ENCODE measurements around the gene DHRS2.

The DHRS2 gene

GRCh38 chr14:23610090-23610814 lies 25.9 kb upstream of the DHRS2 start:
- peak overlapping the region in 8 of 11 experiments; percentile 20 to 61 (median 49); a peak in 16 of 22 replicates for H3K27ac ChIP-seq

GRCh38 chr14:23610815-23611289 lies 25.3 kb upstream of the DHRS2 start:
- peak overlapping the region in 7 of 11 experiments; percentile 20 to 61 (median 52); a peak in 12 of 22 replicates for H3K27ac ChIP-seq
- peaks cover 18 to 33% (median 25%) of the 10 kb centered on the region in 10 experiments for H3K4me1 ChIP-seq
- no peak for TF ChIP-seq Cebpa-rat (IDR thresholded peaks at IDR 0.05)
- H3K4me3 ChIP-seq, result no peak overlapping the region
- H3K27me3 ChIP-seq, result no peaks in the 10 kb centered on the region
- H3K9ac ChIP-seq, result peak overlapping the region in 1 of 11 experiments; percentile 25; a peak in 1 of 22 replicates
- H3K9me3 ChIP-seq (replicated peaks in 1 of 11), result peaks cover 12 to 28% (median 19%) of the 10 kb centered on the region in 11 experiments; a peak in 21 of 22 replicates
- no peaks in the 10 kb centered on the region for H4K20me1 ChIP-seq
- peak overlapping the region; percentile 36 to 80 (median 62); a peak in 21 of 22 replicates for H3K4me2 ChIP-seq
- no peaks in the 10 kb centered on the region; a peak in 1 of 22 replicates for H3K36me3 ChIP-seq

More at GRCh38 chr14:23610090-23610814, 25.9 kb upstream of the DHRS2 start:
- Histone ChIP-seq H4K20me1 (no peaks in the 10 kb centered on the region), H3K27me3 (no peaks in the 10 kb centered on the region), H3K4me3 (peak overlapping the region in 2 of 10 experiments; percentile 10 to 21; a peak in 2 of 20 replicates), H3K36me3 (no peaks in the 10 kb centered on the region; a peak in 1 of 22 replicates), H3K9ac (peak overlapping the region in 4 of 11 experiments; percentile 22 to 31 (median 24); a peak in 4 of 22 replicates), H3K4me1 (peaks cover 18 to 33% (median 21%) of the 10 kb centered on the region in 10 experiments), H3K4me2 (peak overlapping the region; percentile 36 to 80 (median 62)), H3K9me3 (replicated peaks in 1 of 11) (peaks cover 12 to 28% (median 19%) of the 10 kb centered on the region in 11 experiments; a peak in 21 of 22 replicates)
- no peak for TF ChIP-seq Cebpa-rat (IDR thresholded peaks at IDR 0.05)

GRCh38 chr14:23612354-23612732 lies 23.8 kb upstream of the DHRS2 start:
- H3K9ac ChIP-seq, result no peak overlapping the region
- H4K20me1 ChIP-seq, result no peaks in the 10 kb centered on the region
- H3K9me3 ChIP-seq (replicated peaks in 1 of 11), result peaks cover 12 to 27% (median 19%) of the 10 kb centered on the region in 11 experiments; a peak in 21 of 22 replicates
- no peak for TF ChIP-seq Cebpa-rat (IDR thresholded peaks at IDR 0.05)
- no peak overlapping the region for H3K4me3 ChIP-seq
- no peak overlapping the region for H3K27ac ChIP-seq
- peaks cover 19 to 35% (median 29%) of the 10 kb centered on the region in 10 experiments for H3K4me1 ChIP-seq
- H3K27me3 ChIP-seq, result no peaks in the 10 kb centered on the region
- no peak overlapping the region for H3K4me2 ChIP-seq
- H3K36me3 ChIP-seq, result no peaks in the 10 kb centered on the region; a peak in 1 of 22 replicates

GRCh38 chr14:23612802-23613201 lies 23.4 kb upstream of the DHRS2 start:
- Histone ChIP-seq H3K9me3 (replicated peaks in 1 of 11) (peaks cover 12 to 23% (median 19%) of the 10 kb centered on the region in 11 experiments; a peak in 21 of 22 replicates), H4K20me1 (no peaks in the 10 kb centered on the region), H3K27ac (no peak overlapping the region), H3K9ac (no peak overlapping the region), H3K36me3 (no peaks in the 10 kb centered on the region; a peak in 1 of 22 replicates), H3K4me1 (peaks cover 19 to 35% (median 29%) of the 10 kb centered on the region in 10 experiments), H3K4me3 (no peak overlapping the region), H3K27me3 (no peaks in the 10 kb centered on the region), H3K4me2 (no peak overlapping the region)
- no peak for TF ChIP-seq Cebpa-rat (IDR thresholded peaks at IDR 0.05)

GRCh38 chr14:23613242-23614070 lies 22.7 kb upstream of the DHRS2 start:
- no peaks in the 10 kb centered on the region; a peak in 1 of 22 replicates for H3K36me3 ChIP-seq
- H3K27me3 ChIP-seq, result no peaks in the 10 kb centered on the region
- no peak overlapping the region for H3K4me3 ChIP-seq
- no peak overlapping the region for H3K4me2 ChIP-seq
- no peak overlapping the region for H3K9ac ChIP-seq
- no peaks in the 10 kb centered on the region for H4K20me1 ChIP-seq
- TF ChIP-seq Cebpa-rat (IDR thresholded peaks at IDR 0.05), result no peak
- peaks cover 19 to 35% (median 29%) of the 10 kb centered on the region in 10 experiments for H3K4me1 ChIP-seq
- H3K27ac ChIP-seq, result no peak overlapping the region
- peaks cover 12 to 19% (median 17%) of the 10 kb centered on the region in 11 experiments; a peak in 21 of 22 replicates for H3K9me3 ChIP-seq (replicated peaks in 1 of 11)

GRCh38 chr14:23614395-23614828 lies 21.8 kb upstream of the DHRS2 start:
- Histone ChIP-seq H3K4me2 (no peak overlapping the region), H4K20me1 (no peaks in the 10 kb centered on the region), H3K4me3 (no peak overlapping the region), H3K4me1 (peaks cover 19 to 35% (median 29%) of the 10 kb centered on the region in 10 experiments), H3K9ac (no peak overlapping the region), H3K9me3 (replicated peaks in 1 of 11) (peaks cover 4 to 9% (median 7%) of the 10 kb centered on the region in 11 experiments; a peak in 20 of 22 replicates), H3K27ac (no peak overlapping the region), H3K27me3 (no peaks in the 10 kb centered on the region), H3K36me3 (no peaks in the 10 kb centered on the region; a peak in 1 of 22 replicates)
- TF ChIP-seq Cebpa-rat (IDR thresholded peaks at IDR 0.05), result no peak

GRCh38 chr14:23615856-23616255 lies 20.3 kb upstream of the DHRS2 start:
- H3K9me3 ChIP-seq (replicated peaks in 1 of 11), result 0 out of 22 replicates have a peak, but pooled peaks cover 0 to 3% (median 0%) of the 10 kb centered on the region in 11 experiments
- peaks cover 4 to 23% (median 15%) of the 10 kb centered on the region in 10 experiments for H3K4me1 ChIP-seq
- H3K27ac ChIP-seq, result no peak overlapping the region
- no peaks in the 10 kb centered on the region for H3K27me3 ChIP-seq
- H3K9ac ChIP-seq, result no peak overlapping the region
- peak overlapping the region in 5 of 11 experiments; percentile 18 to 78 (median 66); a peak in 9 of 22 replicates for H3K4me2 ChIP-seq
- no peak for TF ChIP-seq Cebpa-rat (IDR thresholded peaks at IDR 0.05)
- H3K4me3 ChIP-seq, result no peak overlapping the region
- no peaks in the 10 kb centered on the region for H4K20me1 ChIP-seq
- H3K36me3 ChIP-seq, result no peaks in the 10 kb centered on the region

- Histone ChIP-seq H3K4me1 (peaks cover 0 to 18% (median 9%) of the 10 kb centered on the region in 10 experiments; a peak in 11 of 20 replicates), H3K9me3 (replicated peaks in 1 of 11) (peaks cover 2 to 12% (median 7%) of the 10 kb centered on the region in 11 experiments; a peak in 16 of 22 replicates), H3K36me3 (no peaks in the 10 kb centered on the region), H3K4me2 (no peak overlapping the region), H4K20me1 (no peaks in the 10 kb centered on the region), H3K27ac (no peak overlapping the region), H3K9ac (no peak overlapping the region), H3K4me3 (no peak overlapping the region), H3K27me3 (no peaks in the 10 kb centered on the region)
- no peak for TF ChIP-seq Cebpa-rat (IDR thresholded peaks at IDR 0.05)
Observed at GRCh38 chr14:23617539-23617938, 18.6 kb upstream of the DHRS2 start.
